ENCODE measurements around the gene IRAK1.

IRAK1 gene

DNA sequence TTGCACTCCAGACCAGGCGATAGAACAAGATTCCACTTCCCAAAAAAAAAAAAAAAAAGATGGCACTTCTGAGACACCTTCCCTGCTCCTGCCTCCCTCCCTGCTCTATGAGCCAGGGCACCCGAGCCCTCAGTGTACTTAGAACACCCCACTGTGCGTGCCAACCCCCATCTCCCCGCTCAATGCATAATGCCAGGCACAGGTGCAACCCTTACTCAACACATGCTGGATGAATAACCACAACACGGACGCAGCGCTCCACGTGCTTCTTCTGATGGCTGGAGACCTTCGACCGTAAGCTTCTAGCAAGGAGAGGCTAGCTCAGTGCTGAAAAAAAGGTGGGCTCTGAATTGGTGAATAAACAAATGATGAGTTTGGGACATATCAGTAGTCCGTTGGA, 19.9 kb upstream of the IRAK1 start:
- H3K4me1 ChIP-seq (ENCODE audit: insufficient read depth, low read length), result peaks cover 17% of the 10 kb centered on the region
- H3K9me3 ChIP-seq (ENCODE audit: insufficient read depth, low read depth, low read length), result no peaks in the 10 kb centered on the region
- H3K27ac ChIP-seq (ENCODE audit: low read depth, low read length), result no peak overlapping the region
- H3K27me3 ChIP-seq (ENCODE audit: insufficient read depth, low read length), result no peaks in the 10 kb centered on the region
- H3K9ac ChIP-seq (ENCODE audit: low read depth, low read length), result no peak overlapping the region
- WGBS, result 93% methylated on average over 10 of the region's 11 CpGs
- H3K36me3 ChIP-seq (ENCODE audit: insufficient read depth, low read length), result peaks cover 2% of the 10 kb centered on the region; the same call in 1 of the 2 replicates
- no peak overlapping the region for H3K4me3 ChIP-seq (ENCODE audit: low read length)

DNA sequence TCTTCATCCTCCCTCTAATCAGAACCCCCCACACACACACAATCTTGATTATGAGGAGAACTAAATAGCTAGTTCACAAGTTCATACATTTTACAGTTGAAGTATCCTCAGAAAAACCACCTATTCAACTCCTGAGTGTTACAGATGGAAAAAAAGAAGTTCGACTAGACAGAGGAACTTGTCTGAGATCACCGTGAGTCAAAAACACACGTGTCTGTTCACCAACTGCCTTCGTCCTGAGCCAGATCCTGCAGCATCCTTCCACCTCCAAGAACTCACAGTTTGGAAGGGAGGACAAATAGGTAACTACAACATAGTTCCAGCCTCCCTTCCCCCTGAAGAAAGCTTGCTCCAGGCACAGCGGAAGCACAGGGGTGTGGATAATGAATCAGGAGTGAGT, 19.0 kb upstream of the IRAK1 start:
- no peak overlapping the region for H3K9ac ChIP-seq (ENCODE audit: low read depth, low read length)
- H3K4me3 ChIP-seq (ENCODE audit: low read length), result no peak overlapping the region
- 88% methylated on average over 4 of the region's 5 CpGs for WGBS
- no peaks in the 10 kb centered on the region; the same call in 1 of the 2 replicates for H3K36me3 ChIP-seq (ENCODE audit: insufficient read depth, low read length)
- no peaks in the 10 kb centered on the region for H3K27me3 ChIP-seq (ENCODE audit: insufficient read depth, low read length)
- peaks cover 17% of the 10 kb centered on the region for H3K4me1 ChIP-seq (ENCODE audit: insufficient read depth, low read length)
- no peaks in the 10 kb centered on the region for H3K9me3 ChIP-seq (ENCODE audit: insufficient read depth, low read depth, low read length)
- H3K27ac ChIP-seq (ENCODE audit: low read depth, low read length), result no peak overlapping the region

DNA sequence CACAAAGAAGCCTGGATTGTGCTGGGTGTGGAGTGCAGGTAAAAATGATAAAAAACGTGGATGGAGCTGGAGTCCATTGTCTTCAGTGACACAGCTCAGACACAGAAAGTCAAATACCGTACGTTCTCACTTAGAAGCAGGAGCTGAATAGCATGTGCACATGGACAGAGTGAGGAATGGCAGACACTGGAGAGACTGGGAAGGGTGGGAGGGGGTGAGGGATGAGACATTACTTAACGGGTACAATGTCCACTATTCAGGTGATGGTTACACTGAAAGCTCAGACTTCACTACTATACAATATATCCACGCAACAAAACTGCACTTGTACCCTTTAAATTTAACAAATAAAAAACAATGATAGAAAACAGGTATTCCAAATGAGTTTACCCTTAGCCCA, 18.1 kb upstream of the IRAK1 start:
- H3K4me3 ChIP-seq (ENCODE audit: low read length), result no peak overlapping the region
- no peaks in the 10 kb centered on the region for H3K9me3 ChIP-seq (ENCODE audit: insufficient read depth, low read depth, low read length)
- peaks cover 20% of the 10 kb centered on the region for H3K4me1 ChIP-seq (ENCODE audit: insufficient read depth, low read length)
- no peaks in the 10 kb centered on the region; the same call in 1 of the 2 replicates for H3K36me3 ChIP-seq (ENCODE audit: insufficient read depth, low read length)
- 96% methylated on average over 4 of the region's 5 CpGs for WGBS
- no peak overlapping the region for H3K9ac ChIP-seq (ENCODE audit: low read depth, low read length)
- no peak overlapping the region for H3K27ac ChIP-seq (ENCODE audit: low read depth, low read length)
- no peaks in the 10 kb centered on the region for H3K27me3 ChIP-seq (ENCODE audit: insufficient read depth, low read length)

DNA sequence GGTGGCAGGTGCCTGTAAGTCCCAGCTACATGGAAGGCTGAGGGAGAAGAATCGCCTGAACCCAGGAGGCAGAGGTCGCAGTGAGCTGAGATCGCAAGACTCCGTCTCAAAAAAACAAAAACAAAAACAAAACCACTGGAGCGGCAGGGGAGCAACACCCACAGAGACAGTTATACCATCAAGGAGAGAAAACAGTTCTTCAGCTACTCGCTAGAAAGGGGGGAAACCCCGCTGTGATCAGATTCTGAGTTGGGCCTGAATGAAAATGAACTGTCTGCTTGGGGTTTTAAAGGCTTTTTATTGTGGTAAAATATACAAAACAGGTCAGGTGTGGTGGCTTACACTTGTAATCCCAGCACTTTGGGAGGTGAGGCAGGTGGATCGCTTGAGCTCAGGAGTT, 16.8 kb upstream of the IRAK1 start:
- H3K9ac ChIP-seq (ENCODE audit: low read depth, low read length), result no peak overlapping the region
- H3K27ac ChIP-seq (ENCODE audit: low read depth, low read length), result no peak overlapping the region; the same call in 1 of the 2 replicates

DNA sequence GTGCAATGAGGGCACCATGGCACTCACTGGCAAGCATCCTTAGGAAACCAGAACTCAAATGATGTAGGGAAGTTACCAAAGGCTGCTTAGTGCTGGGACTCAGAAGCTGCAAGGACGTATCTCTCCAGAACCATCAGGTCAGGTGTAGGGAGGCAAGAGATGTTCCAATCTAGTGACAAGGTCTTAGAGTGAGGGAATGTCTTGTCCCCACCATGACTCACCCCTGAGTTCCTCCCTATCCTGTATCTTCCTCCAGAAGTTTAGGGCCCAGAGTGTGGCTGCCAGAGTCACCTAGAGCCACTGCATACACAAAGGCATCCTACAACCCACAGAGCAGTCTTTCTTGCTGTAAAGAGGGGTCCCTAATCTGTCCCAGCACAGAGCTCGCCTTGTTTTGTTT, 14.1 kb upstream of the IRAK1 start:
- H3K4me1 ChIP-seq (ENCODE audit: insufficient read depth, low read length), result peaks cover 13% of the 10 kb centered on the region
- H3K9me3 ChIP-seq (ENCODE audit: insufficient read depth, low read depth, low read length), result no peaks in the 10 kb centered on the region
- WGBS, result 76% methylated on average over 2 of the region's 2 CpGs
- H3K9ac ChIP-seq (ENCODE audit: low read depth, low read length), result no peak overlapping the region
- no peaks in the 10 kb centered on the region for H3K27me3 ChIP-seq (ENCODE audit: insufficient read depth, low read length)
- peaks cover 25% of the 10 kb centered on the region for H3K36me3 ChIP-seq (ENCODE audit: insufficient read depth, low read length)
- no peak overlapping the region for H3K4me3 ChIP-seq (ENCODE audit: low read length)
- no peak overlapping the region for H3K27ac ChIP-seq (ENCODE audit: low read depth, low read length)

More for the DNA sequence above, 16.8 kb upstream of the IRAK1 start:
- Histone ChIP-seq H3K4me3 (ENCODE audit: low read length) (no peak overlapping the region), H3K27me3 (ENCODE audit: insufficient read depth, low read length) (no peaks in the 10 kb centered on the region), H3K36me3 (ENCODE audit: insufficient read depth, low read length) (peaks cover 7% of the 10 kb centered on the region), H3K4me1 (ENCODE audit: insufficient read depth, low read length) (peaks cover 18% of the 10 kb centered on the region), H3K9me3 (ENCODE audit: insufficient read depth, low read depth, low read length) (no peaks in the 10 kb centered on the region)
- 31% methylated on average over 7 of the region's 8 CpGs for whole genome bisulfite sequencing

DNA sequence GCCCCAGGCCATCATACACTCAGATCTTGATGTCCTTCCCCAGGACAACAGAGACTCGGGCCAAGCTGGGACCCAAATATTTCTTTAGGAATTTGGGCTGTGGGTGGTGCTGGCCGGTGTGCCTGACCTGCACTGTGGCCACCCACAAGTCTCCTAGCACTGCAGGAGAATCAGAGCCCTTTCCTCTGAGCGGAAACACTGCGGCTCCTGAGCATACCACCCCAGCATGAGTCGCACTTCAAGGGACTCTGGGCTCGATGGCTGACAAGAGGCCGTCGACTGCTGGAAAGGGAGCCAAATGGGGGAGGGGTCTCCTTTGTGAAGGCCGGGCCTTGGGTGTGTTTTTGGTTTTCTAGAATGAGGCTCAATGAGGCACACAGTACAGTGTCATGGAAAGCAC, 13.0 kb upstream of the IRAK1 start:
- Histone ChIP-seq H3K9ac (ENCODE audit: low read depth, low read length) (no peak overlapping the region), H3K9me3 (ENCODE audit: insufficient read depth, low read depth, low read length) (no peaks in the 10 kb centered on the region), H3K4me3 (ENCODE audit: low read length) (no peak overlapping the region), H3K4me1 (ENCODE audit: insufficient read depth, low read length) (peaks cover 13% of the 10 kb centered on the region), H3K36me3 (ENCODE audit: insufficient read depth, low read length) (peaks cover 36% of the 10 kb centered on the region), H3K27me3 (ENCODE audit: insufficient read depth, low read length) (no peaks in the 10 kb centered on the region), H3K27ac (ENCODE audit: low read depth, low read length) (no peak overlapping the region)
- 41% methylated on average over 9 of the region's 9 CpGs for WGBS

DNA sequence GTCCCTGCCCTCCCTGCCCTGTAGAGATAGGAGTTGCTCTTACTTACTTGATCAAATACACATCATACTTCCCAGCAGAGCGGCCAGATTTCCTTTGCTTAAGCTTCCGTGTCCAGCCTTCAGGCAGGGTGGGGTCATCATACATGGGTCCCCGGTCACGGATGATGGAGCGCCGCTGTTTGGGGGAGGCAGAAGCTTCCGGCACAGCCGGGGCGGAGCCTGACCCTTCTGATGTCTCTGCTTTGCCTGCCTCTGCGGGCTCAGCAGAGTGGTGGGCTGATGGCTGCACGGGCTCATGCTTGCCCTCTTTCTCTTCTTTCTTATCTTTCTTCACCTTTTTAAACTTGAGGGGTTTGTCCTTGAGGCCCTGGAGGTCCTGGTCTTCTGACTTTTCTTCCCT, 12.5 kb upstream of the IRAK1 start:
- H3K4me1 ChIP-seq (ENCODE audit: insufficient read depth, low read length), result peaks cover 13% of the 10 kb centered on the region
- no peak overlapping the region for H3K27ac ChIP-seq (ENCODE audit: low read depth, low read length)
- peaks cover 36% of the 10 kb centered on the region for H3K36me3 ChIP-seq (ENCODE audit: insufficient read depth, low read length)
- no peak overlapping the region for H3K9ac ChIP-seq (ENCODE audit: low read depth, low read length)
- no peaks in the 10 kb centered on the region for H3K27me3 ChIP-seq (ENCODE audit: insufficient read depth, low read length)
- no peak overlapping the region for H3K4me3 ChIP-seq (ENCODE audit: low read length)
- no peaks in the 10 kb centered on the region for H3K9me3 ChIP-seq (ENCODE audit: insufficient read depth, low read depth, low read length)
- WGBS, result 98% methylated on average over 11 of the region's 11 CpGs

DNA sequence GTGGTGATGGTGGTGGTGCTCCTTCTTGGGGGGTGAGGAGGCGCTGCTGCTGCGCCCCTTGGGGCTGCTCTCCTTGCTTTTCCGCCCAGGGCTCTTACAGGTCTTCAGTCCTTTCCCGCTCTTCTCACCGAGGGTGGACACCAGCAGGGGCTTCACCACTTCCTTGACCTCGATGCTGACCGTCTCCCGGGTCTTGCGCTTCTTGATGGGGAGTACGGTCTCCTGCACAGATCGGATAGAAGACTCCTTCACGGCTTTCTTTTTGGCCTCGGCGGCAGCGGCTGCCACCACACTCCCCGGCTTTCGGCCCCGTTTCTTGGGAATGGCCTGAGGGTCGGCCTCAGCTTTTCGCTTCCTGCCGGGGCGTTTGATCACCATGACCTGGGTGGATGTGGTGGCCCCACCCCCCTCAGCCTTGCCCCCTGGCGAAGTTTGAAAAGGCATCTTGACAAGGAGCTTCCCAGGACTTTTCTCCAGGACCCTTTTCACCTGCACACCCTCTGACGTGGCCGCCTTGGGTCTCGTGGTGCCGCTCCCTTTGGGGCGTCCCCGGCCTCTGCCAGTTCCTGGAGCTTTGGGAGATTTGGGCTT, 11.1 kb upstream of the IRAK1 start:
- H3K9me3 ChIP-seq (ENCODE audit: insufficient read depth, low read depth, low read length), result no peaks in the 10 kb centered on the region
- no peaks in the 10 kb centered on the region for H3K27me3 ChIP-seq (ENCODE audit: insufficient read depth, low read length)
- H3K4me3 ChIP-seq (ENCODE audit: low read length), result no peak overlapping the region
- no peak overlapping the region for H3K9ac ChIP-seq (ENCODE audit: low read depth, low read length)
- no peak overlapping the region for H3K27ac ChIP-seq (ENCODE audit: low read depth, low read length)
- H3K4me1 ChIP-seq (ENCODE audit: insufficient read depth, low read length), result peaks cover 13% of the 10 kb centered on the region
- 94% methylated on average over 29 of the region's 29 CpGs for WGBS
- H3K36me3 ChIP-seq (ENCODE audit: insufficient read depth, low read length), result peaks cover 36% of the 10 kb centered on the region

DNA sequence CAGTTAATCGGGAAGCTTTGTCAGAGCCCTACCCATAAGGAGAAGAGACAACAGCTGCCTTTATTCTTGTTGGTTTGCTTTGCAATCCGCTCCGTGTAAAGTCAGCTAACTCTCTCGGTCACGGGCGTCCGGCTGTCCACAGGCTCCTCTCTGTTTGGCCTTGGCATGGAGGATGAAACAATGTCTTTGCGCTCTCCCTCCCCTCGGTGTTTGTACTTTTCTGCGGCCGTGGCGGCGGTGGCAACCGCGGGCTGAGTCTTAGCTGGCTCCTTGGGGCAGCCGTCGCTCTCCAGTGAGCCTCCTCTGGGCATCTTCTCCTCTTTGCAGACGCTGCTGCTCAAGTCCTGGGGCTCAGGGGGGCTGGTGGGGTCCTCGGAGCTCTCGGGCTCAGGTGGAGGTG, 10.6 kb upstream of the IRAK1 start:
- H3K9ac ChIP-seq (ENCODE audit: low read depth, low read length), result no peak overlapping the region
- H3K9me3 ChIP-seq (ENCODE audit: insufficient read depth, low read depth, low read length), result no peaks in the 10 kb centered on the region
- WGBS, result 96% methylated on average over 20 of the region's 20 CpGs
- H3K27ac ChIP-seq (ENCODE audit: low read depth, low read length), result no peak overlapping the region
- H3K36me3 ChIP-seq (ENCODE audit: insufficient read depth, low read length), result peaks cover 36% of the 10 kb centered on the region
- H3K4me3 ChIP-seq (ENCODE audit: low read length), result no peak overlapping the region
- no peaks in the 10 kb centered on the region for H3K27me3 ChIP-seq (ENCODE audit: insufficient read depth, low read length)
- H3K4me1 ChIP-seq (ENCODE audit: insufficient read depth, low read length), result peaks cover 13% of the 10 kb centered on the region

DNA sequence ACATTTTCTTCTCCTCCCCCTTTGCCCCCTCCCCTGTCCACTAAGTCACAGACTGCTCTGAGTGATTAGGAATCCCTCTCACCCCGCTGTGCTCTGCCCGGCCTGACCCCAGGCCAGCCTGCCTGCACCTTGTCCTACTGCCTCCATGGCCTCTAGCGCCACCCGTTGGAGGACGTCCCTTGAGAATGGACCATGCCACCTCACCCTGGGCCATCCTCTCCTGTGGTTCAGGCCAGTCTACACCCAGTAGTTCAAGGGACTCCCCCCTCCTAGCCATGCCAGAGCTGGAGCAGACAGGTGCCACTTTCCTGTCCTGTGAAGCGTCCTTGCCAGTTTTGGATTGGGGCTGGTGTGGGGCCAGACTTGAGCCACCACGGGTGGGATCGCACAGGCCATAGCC, 9.7 kb upstream of the IRAK1 start:
- Histone ChIP-seq H3K36me3 (ENCODE audit: insufficient read depth, low read length) (peaks cover 36% of the 10 kb centered on the region), H3K9me3 (ENCODE audit: insufficient read depth, low read depth, low read length) (no peaks in the 10 kb centered on the region), H3K27me3 (ENCODE audit: insufficient read depth, low read length) (no peaks in the 10 kb centered on the region), H3K4me1 (ENCODE audit: insufficient read depth, low read length) (peaks cover 8% of the 10 kb centered on the region), H3K4me3 (ENCODE audit: low read length) (no peak overlapping the region), H3K9ac (ENCODE audit: low read depth, low read length) (no peak overlapping the region), H3K27ac (ENCODE audit: low read depth, low read length) (no peak overlapping the region)
- WGBS, result 93% methylated on average over 7 of the region's 8 CpGs

DNA sequence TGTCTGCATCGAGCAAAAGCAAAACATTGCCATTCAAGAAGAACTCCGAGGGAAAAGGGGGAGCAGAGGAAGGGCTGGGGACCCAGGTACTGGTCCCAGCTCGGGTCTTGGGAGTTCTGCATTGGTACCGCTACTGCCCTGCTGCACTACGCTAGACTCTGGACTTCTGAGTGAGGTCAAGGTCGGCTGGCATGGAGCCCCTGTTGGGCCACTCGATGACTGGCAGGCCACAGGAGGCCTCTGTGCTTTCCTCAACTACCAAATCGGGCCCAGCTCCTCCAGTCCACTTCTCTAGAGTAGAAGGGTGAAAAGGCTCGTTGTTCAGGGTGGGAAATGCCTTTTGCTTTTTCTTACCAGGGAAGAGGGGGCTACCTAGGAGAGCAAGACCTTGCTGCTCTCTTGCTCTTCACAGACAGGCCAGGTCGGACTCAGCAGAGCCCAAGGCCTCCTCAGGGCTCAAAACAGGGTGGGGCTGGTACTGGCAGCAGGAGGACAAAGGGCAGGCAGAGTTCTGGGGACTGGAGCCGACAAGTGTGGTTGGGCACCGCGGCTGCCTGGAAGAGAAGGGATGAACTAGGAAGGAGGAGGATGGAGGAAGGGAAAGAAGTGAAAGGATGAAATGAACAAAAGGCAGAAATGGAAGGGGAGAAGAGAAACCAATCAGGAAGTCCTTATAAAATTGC, 8.9 kb upstream of the IRAK1 start:
- Histone ChIP-seq H3K27ac (ENCODE audit: low read depth, low read length) (no peak overlapping the region), H3K9ac (ENCODE audit: low read depth, low read length) (no peak overlapping the region), H3K4me3 (ENCODE audit: low read length) (no peak overlapping the region), H3K4me1 (ENCODE audit: insufficient read depth, low read length) (peaks cover 8% of the 10 kb centered on the region), H3K27me3 (ENCODE audit: insufficient read depth, low read length) (no peaks in the 10 kb centered on the region), H3K36me3 (ENCODE audit: insufficient read depth, low read length) (peaks cover 36% of the 10 kb centered on the region), H3K9me3 (ENCODE audit: insufficient read depth, low read depth, low read length) (no peaks in the 10 kb centered on the region)
- WGBS, result 93% methylated on average over 12 of the region's 13 CpGs

Measured in HUES64 (cell line).